ENCODE measurements around the gene RAD9B. TPM values are rescaled to one million over a fixed set of nuclear protein-coding genes. Genes with fewer than 3 reads are reported as not detected.

The RAD9B gene
- total and polyA plus RNA-seq, 2 of the 13 experiments (the other 11 are each of a cell fraction or from before 2014, with no cell fraction given): 0.05 to 0.38 TPM

GRCh38 chr12:110501752-110502738 is at the start of gene RAD9B, which contains the start of gene VPS29 (continued):
- TF ChIP-seq GPBP1L1 (CRISPR knock-in tag; IDR thresholded peaks at IDR 0.05) (no peak), POLR2G (IDR thresholded peaks at IDR 0.05; ENCODE audit: low read depth, low read length) (peak; percentile 93), NFIB (CRISPR knock-in tag; IDR thresholded peaks at IDR 0.05; ENCODE audit: borderline replicate concordance) (peak; percentile 96), TBL1XR1 (IDR thresholded peaks at IDR 0.05; ENCODE audit: borderline replicate concordance, low read length, partially characterized antibody) (peak; percentile 61), LCORL (IDR thresholded peaks at IDR 0.05) (no peak), LCORL (CRISPR knock-in tag; IDR thresholded peaks at IDR 0.05) (peak; percentile 78), PAX8 (CRISPR knock-in tag; IDR thresholded peaks at IDR 0.05; ENCODE audit: borderline replicate concordance) (peak; percentile 93; the same call in 1 of the 2 replicates), ASH2L (IDR thresholded peaks at IDR 0.05; ENCODE audit: insufficient read length, low read depth, low read length) (peak; percentile 87), HCFC1 (IDR thresholded peaks at IDR 0.05; ENCODE audit: low read depth, low read length) (peak; percentile 51), ZNF407 (CRISPR knock-in tag; IDR thresholded peaks at IDR 0.05; ENCODE audit: not compliant biosample characterization) (peak; percentile 67), PRMT3 (CRISPR knock-in tag; IDR thresholded peaks at IDR 0.05; ENCODE audit: borderline replicate concordance, low read depth) (peak; percentile 98), RFXANK (CRISPR knock-in tag; IDR thresholded peaks at IDR 0.05) (peak; percentile 2; the same call in 1 of the 2 replicates), KMT2A (CRISPR knock-in tag; IDR thresholded peaks at IDR 0.05) (peak; percentile 96), TCF12 (IDR thresholded peaks at IDR 0.05) (no peak), TCF12 (CRISPR knock-in tag; IDR thresholded peaks at IDR 0.05) (peak; percentile 85), IRF9 (CRISPR knock-in tag; IDR thresholded peaks at IDR 0.05; ENCODE audit: borderline replicate concordance) (peak; percentile 69; the same call in 1 of the 2 replicates), NONO (IDR thresholded peaks at IDR 0.05) (no peak), NONO (CRISPR knock-in tag; conservative IDR thresholded peaks at IDR 0.05) (peak; percentile 73), EED (CRISPR knock-in tag; IDR thresholded peaks at IDR 0.05) (peak; percentile 91)

Data from HepG2 (cell line).